Osteoblast (primary cell): ENCODE measurements around the gene BLOC1S3. TPM values are rescaled to one million over a fixed set of nuclear protein-coding genes. Genes with fewer than 3 reads are reported as not detected.

Experiments used
- DNase-seq: peaks from one replicate; pipeline ENCODE4 v3.0.0; 2011; ENCODE audit warnings: low spot score, mixed read lengths; ENCODE audit not compliant: insufficient read length; ENCODE audit errors: missing footprints
- H2AFZ ChIP-seq: 2 replicates; pipeline ENCODE4 v1.6.0; 2011; ENCODE audit warnings: mild to moderate bottlenecking, low read length
- H3K27ac ChIP-seq: 2 replicates; pipeline ENCODE4 v1.5.1; 2011; ENCODE audit warnings: mild to moderate bottlenecking, low read depth, low read length, moderate library complexity
- H3K27me3 ChIP-seq: 2 replicates; pipeline ENCODE4 v1.6.0; 2012; ENCODE audit warnings: mild to moderate bottlenecking, control low read depth, inconsistent platforms, low read length, moderate library complexity; ENCODE audit not compliant: insufficient read depth
- H3K36me3 ChIP-seq: 2 replicates; pipeline ENCODE4 v1.5.1; 2011; ENCODE audit warnings: mild to moderate bottlenecking, low read length, control low read depth, moderate library complexity; ENCODE audit not compliant: insufficient read depth
- H3K4me1 ChIP-seq: 2 replicates; pipeline ENCODE4 v1.5.1; 2011; ENCODE audit warnings: mild to moderate bottlenecking, low read length, control low read depth, moderate library complexity; ENCODE audit not compliant: insufficient read depth
- H3K4me2 ChIP-seq: 2 replicates; pipeline ENCODE4 v1.6.0; 2011; ENCODE audit warnings: mild to moderate bottlenecking, low read length; ENCODE audit not compliant: insufficient read depth
- H3K4me3 ChIP-seq: fragments of 200-600 bp; sonication (generic); 3 replicates; pipeline ENCODE4 v1.5.1; 2012; ENCODE audit warnings: mild to moderate bottlenecking, low read length, inconsistent platforms; ENCODE audit not compliant: insufficient read depth
- H3K79me2 ChIP-seq: 2 replicates; pipeline ENCODE4 v1.6.0; 2012; ENCODE audit warnings: mild to moderate bottlenecking, low read length, control low read depth, inconsistent platforms; ENCODE audit not compliant: insufficient read depth
- H3K9me3 ChIP-seq: 2 replicates; pipeline ENCODE4 v1.5.1; 2011; ENCODE audit warnings: low read depth, low read length, control low read depth
- H4K20me1 ChIP-seq: 2 replicates; pipeline ENCODE4 v1.6.0; 2012; ENCODE audit warnings: mild to moderate bottlenecking, low read length, control low read depth; ENCODE audit not compliant: insufficient read depth
- total RNA-seq: library from RNA; depleted of rRNA; stranded (reverse); fragments of >200 nt; gene quantifications from 2 replicates; pipeline ENCODE4 v1.2.3, GENCODE V29; 2012
- TF ChIP-seq, protein P1 (sequence below): IDR thresholded peaks from 2 replicates; pipeline ENCODE4 v1.5.1; 2011; ENCODE audit warnings: mild to moderate bottlenecking, low read depth, low read length, moderate library complexity; ENCODE audit errors: extremely low read depth

The BLOC1S3 gene
- total RNA-seq, 1 donor: 7.2 TPM

DNA sequence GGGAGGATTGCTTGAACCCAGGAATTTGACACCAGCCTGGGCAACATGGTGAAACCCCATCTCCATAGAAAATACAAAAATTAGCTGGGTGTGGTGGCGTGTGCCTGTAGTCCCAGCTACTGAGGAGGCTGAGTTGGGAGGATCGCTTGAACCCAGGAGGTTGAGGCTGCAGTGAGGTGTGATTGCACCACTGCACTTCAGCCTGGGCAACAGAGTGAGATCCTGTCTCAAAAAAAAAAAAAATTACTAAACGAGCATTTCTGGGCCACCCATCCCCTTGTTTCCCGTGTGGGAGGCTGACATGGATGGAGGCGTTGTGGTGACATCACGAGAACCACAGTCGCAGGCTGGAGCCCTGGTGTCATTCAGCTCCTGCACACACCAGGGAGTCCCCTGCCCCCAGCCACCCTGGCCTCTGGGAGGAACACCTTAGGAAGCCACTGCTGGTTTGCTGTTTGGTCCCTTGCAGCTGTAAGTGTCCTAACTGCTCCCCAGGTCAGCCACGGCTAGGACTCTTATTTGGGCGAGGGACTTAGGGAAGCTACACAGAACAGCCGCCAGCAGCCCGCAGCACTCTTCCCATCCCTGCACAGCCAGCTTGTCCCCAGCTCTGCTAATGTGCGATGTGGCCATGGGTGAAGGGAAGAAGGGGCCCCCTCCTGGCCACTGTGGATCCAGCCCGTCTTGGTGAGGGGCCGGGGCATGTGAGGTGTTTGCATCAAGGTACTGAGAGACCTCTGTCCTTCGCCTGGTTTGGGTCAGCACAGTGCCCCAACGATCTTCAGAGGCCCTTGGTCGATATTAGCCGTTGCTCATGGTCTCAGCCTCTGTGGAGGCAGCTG, 30.5 kb upstream of the BLOC1S3 start:
- TF ChIP-seq, protein P1, sequence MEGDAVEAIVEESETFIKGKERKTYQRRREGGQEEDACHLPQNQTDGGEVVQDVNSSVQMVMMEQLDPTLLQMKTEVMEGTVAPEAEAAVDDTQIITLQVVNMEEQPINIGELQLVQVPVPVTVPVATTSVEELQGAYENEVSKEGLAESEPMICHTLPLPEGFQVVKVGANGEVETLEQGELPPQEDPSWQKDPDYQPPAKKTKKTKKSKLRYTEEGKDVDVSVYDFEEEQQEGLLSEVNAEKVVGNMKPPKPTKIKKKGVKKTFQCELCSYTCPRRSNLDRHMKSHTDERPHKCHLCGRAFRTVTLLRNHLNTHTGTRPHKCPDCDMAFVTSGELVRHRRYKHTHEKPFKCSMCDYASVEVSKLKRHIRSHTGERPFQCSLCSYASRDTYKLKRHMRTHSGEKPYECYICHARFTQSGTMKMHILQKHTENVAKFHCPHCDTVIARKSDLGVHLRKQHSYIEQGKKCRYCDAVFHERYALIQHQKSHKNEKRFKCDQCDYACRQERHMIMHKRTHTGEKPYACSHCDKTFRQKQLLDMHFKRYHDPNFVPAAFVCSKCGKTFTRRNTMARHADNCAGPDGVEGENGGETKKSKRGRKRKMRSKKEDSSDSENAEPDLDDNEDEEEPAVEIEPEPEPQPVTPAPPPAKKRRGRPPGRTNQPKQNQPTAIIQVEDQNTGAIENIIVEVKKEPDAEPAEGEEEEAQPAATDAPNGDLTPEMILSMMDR: no peak
- H3K4me3 ChIP-seq: no peak overlapping the region
- H4K20me1 ChIP-seq: peaks cover 21% of the 10 kb centered on the region
- DNase-seq: peak; percentile 63
- peaks cover 19% of the 10 kb centered on the region for H3K27me3 ChIP-seq
- H3K79me2 ChIP-seq: no peaks in the 10 kb centered on the region
- H3K4me2 ChIP-seq: no peak overlapping the region
- no peaks in the 10 kb centered on the region for H3K9me3 ChIP-seq
- H3K36me3 ChIP-seq: peaks cover 15% of the 10 kb centered on the region
- no peak overlapping the region for H2AFZ ChIP-seq
- no peak overlapping the region for H3K27ac ChIP-seq
- peaks cover 6% of the 10 kb centered on the region for H3K4me1 ChIP-seq

DNA sequence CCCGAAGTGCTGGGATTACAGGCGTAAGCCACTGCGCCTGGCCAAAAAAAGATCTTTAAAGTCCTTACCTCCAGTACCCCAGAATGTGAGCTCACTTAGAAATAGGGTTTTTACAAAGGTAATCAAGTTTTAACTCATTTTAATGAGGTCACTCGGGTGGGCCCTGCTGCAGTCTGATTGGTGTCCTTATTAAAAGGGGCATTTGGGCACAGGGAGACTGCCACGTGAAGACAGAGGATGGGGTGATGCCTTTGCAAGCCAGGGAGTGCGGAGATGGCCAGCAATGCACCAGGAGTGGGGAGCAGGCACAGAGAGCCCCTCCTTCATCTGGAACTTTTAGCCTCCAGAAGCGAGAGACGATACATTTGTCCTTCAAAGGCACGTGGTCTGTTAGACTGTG, 29.5 kb upstream of the BLOC1S3 start:
- Histone ChIP-seq H3K4me3 (no peak overlapping the region), H3K27me3 (peaks cover 24% of the 10 kb centered on the region), H3K9me3 (no peaks in the 10 kb centered on the region), H3K36me3 (peaks cover 8% of the 10 kb centered on the region), H4K20me1 (peaks cover 16% of the 10 kb centered on the region), H3K27ac (no peak overlapping the region), H3K4me1 (peaks cover 17% of the 10 kb centered on the region), H3K4me2 (no peak overlapping the region), H2AFZ (no peak overlapping the region), H3K79me2 (no peaks in the 10 kb centered on the region)
- peak; percentile 61 for DNase-seq
- TF ChIP-seq, protein P1: no peak

DNA sequence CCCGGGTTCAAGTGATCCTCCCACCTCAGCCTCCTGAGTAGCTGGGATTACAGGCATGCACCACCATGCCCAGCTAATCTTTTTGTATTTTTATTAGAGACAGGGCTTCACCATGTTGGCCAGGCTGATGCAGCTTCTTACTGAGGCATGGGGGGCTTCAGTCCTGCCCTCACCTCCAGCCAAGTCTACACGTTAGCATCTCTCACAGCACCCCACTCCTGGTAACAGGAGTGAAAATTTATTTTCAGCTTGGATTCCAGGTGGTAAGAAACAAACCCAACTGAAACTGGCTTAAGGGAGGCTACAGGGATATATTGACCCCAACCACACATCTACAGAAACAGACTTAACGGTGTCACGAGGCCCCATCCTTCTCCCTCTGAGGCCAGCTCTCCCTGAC, 28.4 kb upstream of the BLOC1S3 start:
- Histone ChIP-seq H3K9me3 (no peaks in the 10 kb centered on the region), H3K4me3 (no peak overlapping the region), H3K79me2 (no peaks in the 10 kb centered on the region), H3K4me1 (peaks cover 20% of the 10 kb centered on the region), H3K27ac (no peak overlapping the region), H3K36me3 (peaks cover 8% of the 10 kb centered on the region), H3K27me3 (peaks cover 24% of the 10 kb centered on the region), H2AFZ (no peak overlapping the region), H3K4me2 (no peak overlapping the region), H4K20me1 (peaks cover 16% of the 10 kb centered on the region)
- TF ChIP-seq, protein P1: no peak
- DNase-seq: no peak

DNA sequence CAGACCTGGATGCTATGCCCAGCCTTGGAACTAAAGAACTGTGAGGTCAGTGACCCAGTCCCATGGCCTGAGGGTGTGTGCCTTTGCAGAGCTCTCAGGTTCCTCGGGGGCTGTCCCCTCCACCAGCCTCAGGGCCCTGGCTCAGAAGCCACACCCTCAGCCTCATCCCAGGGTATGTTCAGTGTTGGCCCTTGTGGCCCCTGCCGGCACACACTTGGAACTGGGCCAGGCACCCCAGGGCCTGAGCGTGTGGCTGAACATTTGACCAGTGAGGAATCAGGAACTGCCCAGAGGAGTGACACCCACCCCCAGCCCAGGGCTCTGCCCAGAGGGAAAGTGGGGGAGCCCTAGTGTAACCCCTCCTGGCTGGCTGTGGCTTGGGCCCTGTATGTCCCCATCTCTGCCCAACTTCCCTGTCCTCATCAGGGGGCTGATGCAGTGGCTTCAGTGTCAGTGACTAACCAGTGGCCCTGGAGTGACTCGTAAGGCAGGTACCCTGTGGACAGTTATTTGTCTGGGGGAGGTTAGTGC, 27.8 kb upstream of the BLOC1S3 start:
- TF ChIP-seq, protein P1: no peak
- H4K20me1 ChIP-seq: peaks cover 16% of the 10 kb centered on the region
- no peak overlapping the region for H3K4me3 ChIP-seq
- no peaks in the 10 kb centered on the region for H3K79me2 ChIP-seq
- H3K9me3 ChIP-seq: no peaks in the 10 kb centered on the region
- H3K4me2 ChIP-seq: no peak overlapping the region
- H3K27me3 ChIP-seq: peaks cover 24% of the 10 kb centered on the region
- H3K4me1 ChIP-seq: peaks cover 20% of the 10 kb centered on the region
- no peak overlapping the region for H3K27ac ChIP-seq
- peaks cover 8% of the 10 kb centered on the region for H3K36me3 ChIP-seq
- peak; percentile 77 for DNase-seq
- H2AFZ ChIP-seq: no peak overlapping the region
